T-cell (primary cell): ENCODE measurements around the gene SRRM3. TPM values are rescaled to one million over a fixed set of nuclear protein-coding genes. Genes with fewer than 3 reads are reported as not detected.

Experiments
- ATAC-seq, 4 experiments: fragments of 200-7000 bp in 3 of 4; fragments of 150-1000 bp in 1 of 4; cut with Tn5 transposase; replicated peaks in 1 of 4; 1 replicate in 3 of 4; 2 replicates in 1 of 4; pipeline ENCODE4 v1.10.0; 2021; ENCODE audit warnings: moderate library complexity in 3 of 4, mild to moderate bottlenecking in 2 of 4, moderate number of reproducible peaks in 1 of 4
- CTCF ChIA-PET, 2 donors: fragments of 300-600 bp; sonication (Branson Sonifier 250); formaldehyde crosslinking; loops; one replicate each; lab custom pipeline; 2022; ENCODE audit warnings: antibody characterized with exemption in 2 of 2; lab: Charles Lee
- POLR2A ChIA-PET, 2 donors: fragments of 300-600 bp; sonication (Branson Sonifier 250); formaldehyde crosslinking; loops; one replicate each; lab custom pipeline; 2022; ENCODE audit warnings: antibody characterized with exemption in 2 of 2; lab: Charles Lee
- DNase-seq, 35 experiments: peaks; one replicate each; pipeline versions ENCODE4 v3.0.0 to v3.0.0-alpha.2; 2013 to 2023
- H3K27ac ChIP-seq: one replicate; pipeline ENCODE4 v1.5.1; 2013; ENCODE audit warnings: low read length
- H3K27me3 ChIP-seq, 2 experiments: replicated peaks in 1 of 2; 1 replicate in 1 of 2; 2 replicates in 1 of 2; pipeline versions ENCODE4 v1.6.1 to v1.7.0; 2013; ENCODE audit warnings: low read length in 1 of 2, mixed read lengths in 1 of 2; ENCODE audit not compliant: control insufficient read depth in 2 of 2, insufficient read depth in 2 of 2; ENCODE audit errors: extremely low read depth in 1 of 2
- H3K36me3 ChIP-seq, 2 donors: 1 replicate in 1 of 2; 2 replicates in 1 of 2; pipeline versions ENCODE4 v1.6.1 to v1.7.0; 2013; ENCODE audit warnings: low read length in 1 of 2; ENCODE audit not compliant: control insufficient read depth in 2 of 2, insufficient read depth in 1 of 2; ENCODE audit errors: extremely low read depth in 1 of 2
- H3K4me1 ChIP-seq, 2 experiments: 1 replicate in 1 of 2; 2 replicates in 1 of 2; pipeline versions ENCODE4 v1.6.1 to v1.7.0; 2013; ENCODE audit warnings: low read length in 2 of 2, mixed read lengths in 1 of 2; ENCODE audit not compliant: insufficient read depth in 2 of 2, control insufficient read depth in 1 of 2; ENCODE audit errors: extremely low read depth in 1 of 2
- H3K4me3 ChIP-seq, 2 donors: 1 replicate in 1 of 2; 2 replicates in 1 of 2; pipeline versions ENCODE4 v1.5.1 to v1.7.0; 2013; ENCODE audit warnings: mild to moderate bottlenecking in 2 of 2, low read length in 1 of 2, moderate library complexity in 1 of 2; ENCODE audit not compliant: control insufficient read depth in 1 of 2; ENCODE audit errors: extremely low read depth in 1 of 2
- H3K9me3 ChIP-seq: 2 replicates; pipeline ENCODE4 v1.7.0; 2013
- H3K27ac Mint-ChIP-seq, 2 donors: one replicate each; pipeline ENCODE4 v1.8.0; 2020 to 2021; ENCODE audit warnings: mild to moderate bottlenecking in 2 of 2, mixed read lengths in 2 of 2
- H3K27me3 Mint-ChIP-seq, 2 donors: one replicate each; pipeline ENCODE4 v1.8.0; 2021 to 2022; ENCODE audit warnings: mixed read lengths in 2 of 2
- H3K36me3 Mint-ChIP-seq: one replicate; pipeline ENCODE4 v1.8.0; 2021; ENCODE audit warnings: mixed read lengths
- H3K4me1 Mint-ChIP-seq, 3 donors: one replicate each; pipeline ENCODE4 v1.8.0; 2020 to 2022; ENCODE audit warnings: mixed read lengths in 3 of 3, mild to moderate bottlenecking in 1 of 3
- H3K4me3 Mint-ChIP-seq, 3 donors: one replicate each; pipeline ENCODE4 v1.8.0; 2020 to 2022; ENCODE audit warnings: mild to moderate bottlenecking in 3 of 3, mixed read lengths in 3 of 3, moderate library complexity in 3 of 3
- H3K9me3 Mint-ChIP-seq, 3 donors: one replicate each; pipeline ENCODE4 v1.8.0; 2020 to 2022; ENCODE audit warnings: mixed read lengths in 3 of 3
- WGBS: methylation state at CpG from one replicate; pipeline ENCODE4 v1.1.5; 2013; ENCODE audit warnings: missing lambda C conversion rate; ENCODE audit not compliant: insufficient coverage; 5-methylcytosine and 5-hydroxymethylcytosine counted together
- total RNA-seq, 35 experiments: library from RNA in 6 of 35; stranded (reverse) in 6 of 35; fragments of 120-200 nt in 1 of 35; gene quantifications; one replicate each; pipeline versions ENCODE4 v1.2.1 to v1.2.4 and lab custom pipeline; 2013 to 2026

Gene SRRM3
- total RNA-seq, 5 donors from 2014 or later (not counting 1 experiment from before 2014, with no cell fraction given), result not detected

- DNase-seq (no peak), ATAC-seq (no peak)
- Mint-ChIP-seq H3K4me3 (no peak overlapping the region), H3K27ac (no peak overlapping the region), H3K9me3 (peaks cover 0 to 3% (median 0%) of the 10 kb centered on the region in 3 donors), H3K36me3 (no peaks in the 10 kb centered on the region), H3K27me3 (peaks cover 55 to 71% of the 10 kb centered on the region in 2 donors), H3K4me1 (peaks cover under 1 to 8% (median 8%) of the 10 kb centered on the region in 3 donors)
- ChIA-PET CTCF (interaction anchor here in 1 of 2 donors (0.6 kb wide), 1 partner anchor 18 kb away, joined by 9 read pairs; no protein-coding TSS in a partner anchor), POLR2A (no interaction called here)
- Histone ChIP-seq H3K27me3 (peaks cover 6 to 69% of the 10 kb centered on the region in 2 experiments), H3K4me3 (no peak overlapping the region), H3K27ac (no peak overlapping the region), H3K36me3 (no peaks in the 10 kb centered on the region), H3K4me1 (peaks cover 2 to 9% of the 10 kb centered on the region in 2 experiments), H3K9me3 (no peaks in the 10 kb centered on the region)
- WGBS, result 61% methylated on average over 5 of the region's 6 CpGs
Measured at GRCh38 chr7:76231071-76231470, 29.4 kb downstream of the SRRM3 start.

GRCh38 chr7:76231583-76231982 lies 29.9 kb downstream of the SRRM3 start:
- Histone ChIP-seq H3K27me3 (peaks cover 6 to 69% of the 10 kb centered on the region in 2 experiments), H3K4me1 (peaks cover 2 to 9% of the 10 kb centered on the region in 2 experiments), H3K4me3 (no peak overlapping the region), H3K36me3 (no peaks in the 10 kb centered on the region), H3K27ac (no peak overlapping the region), H3K9me3 (no peaks in the 10 kb centered on the region)
- Mint-ChIP-seq H3K36me3 (no peaks in the 10 kb centered on the region), H3K4me3 (peak overlapping the region in 1 of 3 donors; percentile 16), H3K27ac (no peak overlapping the region), H3K4me1 (peaks cover 0 to 8% (median 8%) of the 10 kb centered on the region in 3 donors), H3K27me3 (peaks cover 55 to 69% of the 10 kb centered on the region in 2 donors), H3K9me3 (peaks cover 0 to 3% (median 0%) of the 10 kb centered on the region in 3 donors)
- DNase-seq (no peak), ATAC-seq (no peak)
- ChIA-PET CTCF (no interaction called here), POLR2A (no interaction called here)
- WGBS, result 47% methylated on average over 4 of the region's 9 CpGs

GRCh38 chr7:76232698-76233097 lies 31.0 kb downstream of the SRRM3 start:
- Mint-ChIP-seq H3K4me1 (peaks cover 0 to 8% (median 8%) of the 10 kb centered on the region in 3 donors), H3K36me3 (no peaks in the 10 kb centered on the region), H3K27me3 (peaks cover 56 to 68% of the 10 kb centered on the region in 2 donors), H3K4me3 (no peak overlapping the region), H3K27ac (no peak overlapping the region), H3K9me3 (no peaks in the 10 kb centered on the region)
- Histone ChIP-seq H3K4me3 (no peak overlapping the region), H3K36me3 (no peaks in the 10 kb centered on the region), H3K4me1 (peaks cover 2 to 9% of the 10 kb centered on the region in 2 experiments), H3K27me3 (peaks cover 6 to 71% of the 10 kb centered on the region in 2 experiments), H3K27ac (no peak overlapping the region), H3K9me3 (no peaks in the 10 kb centered on the region)
- ChIA-PET POLR2A (no interaction called here), CTCF (interaction anchor here in 1 of 2 donors (0.6 kb wide), 1 partner anchor 234 kb away, joined by 3 read pairs; no protein-coding TSS in a partner anchor)
- WGBS, result 62% methylated on average over 7 of the region's 10 CpGs
- DNase-seq (no peak), ATAC-seq (no peak)

GRCh38 chr7:76233538-76234281 lies 32.0 kb downstream of the SRRM3 start:
- Mint-ChIP-seq H3K4me3 (peak overlapping the region in 1 of 3 donors; percentile 59), H3K27ac (no peak overlapping the region), H3K4me1 (peaks cover 0 to 8% (median 8%) of the 10 kb centered on the region in 3 donors), H3K27me3 (peaks cover 62 to 67% of the 10 kb centered on the region in 2 donors), H3K36me3 (no peaks in the 10 kb centered on the region), H3K9me3 (no peaks in the 10 kb centered on the region)
- ChIA-PET POLR2A (no interaction called here), CTCF (interaction anchor here in 1 of 2 donors (0.6 kb wide), 2 partner anchors 34 to 57 kb away, joined by 3 read pairs; no protein-coding TSS in a partner anchor)
- Histone ChIP-seq H3K36me3 (no peaks in the 10 kb centered on the region), H3K27me3 (peaks cover 6 to 69% of the 10 kb centered on the region in 2 experiments), H3K4me1 (peaks cover 2 to 9% of the 10 kb centered on the region in 2 experiments), H3K4me3 (no peak overlapping the region), H3K9me3 (no peaks in the 10 kb centered on the region), H3K27ac (no peak overlapping the region)
- no peak for DNase-seq
- WGBS, result no CpG with 5 or more reads among the region's 5 CpGs
- no peak for ATAC-seq

GRCh38 chr7:76234282-76234584 lies 32.5 kb downstream of the SRRM3 start:
- H3K4me1 ChIP-seq, result peaks cover 2 to 9% of the 10 kb centered on the region in 2 experiments
- POLR2A ChIA-PET, result no interaction called here
- Mint-ChIP-seq H3K36me3 (no peaks in the 10 kb centered on the region), H3K9me3 (no peaks in the 10 kb centered on the region), H3K4me1 (peaks cover 0 to 8% (median 8%) of the 10 kb centered on the region in 3 donors), H3K27ac (no peak overlapping the region), H3K27me3 (peaks cover 61 to 68% of the 10 kb centered on the region in 2 donors), H3K4me3 (peak overlapping the region; percentile 41 to 64 (median 59))
- 80% methylated on average over 2 of the region's 4 CpGs for WGBS
- H3K27me3 ChIP-seq, result peaks cover 6 to 69% of the 10 kb centered on the region in 2 experiments
- no peaks in the 10 kb centered on the region for H3K36me3 ChIP-seq
- H3K4me3 ChIP-seq, result no peak overlapping the region
- ATAC-seq (no peak), DNase-seq (no peak)
- CTCF ChIA-PET, result interaction anchor here in 1 of 2 donors (0.6 kb wide), 2 partner anchors 34 to 56 kb away, joined by 3 read pairs; no protein-coding TSS in a partner anchor
- H3K27ac ChIP-seq, result no peak overlapping the region
- no peaks in the 10 kb centered on the region for H3K9me3 ChIP-seq

GRCh38 chr7:76234931-76235441 lies 33.3 kb downstream of the SRRM3 start:
- Mint-ChIP-seq H3K27me3 (peaks cover 55 to 61% of the 10 kb centered on the region in 2 donors), H3K27ac (no peak overlapping the region), H3K9me3 (no peaks in the 10 kb centered on the region), H3K4me3 (peak overlapping the region; percentile 57 to 64 (median 59)), H3K36me3 (no peaks in the 10 kb centered on the region), H3K4me1 (peaks cover 0 to 8% (median 8%) of the 10 kb centered on the region in 3 donors)
- Histone ChIP-seq H3K36me3 (no peaks in the 10 kb centered on the region), H3K4me1 (peaks cover 2 to 9% of the 10 kb centered on the region in 2 experiments), H3K27ac (no peak overlapping the region), H3K27me3 (peaks cover 6 to 69% of the 10 kb centered on the region in 2 experiments), H3K9me3 (no peaks in the 10 kb centered on the region), H3K4me3 (peak overlapping the region in 1 of 2 donors; percentile 27)
- POLR2A ChIA-PET, result no interaction called here
- CTCF ChIA-PET, result interaction anchor here in 1 of 2 donors (0.6 kb wide), 1 partner anchor 58 kb away, joined by 5 read pairs; no protein-coding TSS in a partner anchor
- ATAC-seq (peak; percentile 73 to 96 (median 80)), DNase-seq (peak; percentile 12 to 68 (median 46))
- WGBS, result 6% methylated on average over 48 of the region's 48 CpGs
